ENCODE results near the gene MYBL2. TPM values are rescaled to one million over a fixed set of nuclear protein-coding genes. Genes with fewer than 3 reads are reported as not detected.

The MYBL2 gene
- total RNA-seq, 3 donors from 2014 or later (not counting 1 experiment from before 2014, with no cell fraction given), result 1.6 to 2.4 (median 1.7) TPM

DNA sequence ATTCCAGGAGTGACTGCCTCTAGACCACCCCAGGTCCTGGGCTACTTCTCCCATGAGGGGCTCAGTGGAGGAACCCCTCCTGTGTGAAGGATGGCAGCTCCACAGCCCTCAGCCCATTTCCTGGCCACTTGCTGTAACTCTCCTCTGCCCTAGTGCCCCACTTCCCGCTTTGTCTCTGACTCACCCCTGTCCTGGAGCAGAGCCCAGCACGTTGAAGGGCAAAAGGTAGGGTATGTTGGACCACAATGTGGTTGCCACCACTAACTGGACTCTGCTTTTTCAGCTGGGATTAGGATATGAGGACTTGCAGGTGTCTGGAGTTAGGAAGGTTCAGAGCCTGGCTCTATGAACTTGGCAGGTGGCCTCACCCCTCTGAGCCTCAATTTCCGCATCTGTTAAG lies 2.4 kb downstream of the MYBL2 start:
- Mint-ChIP-seq H3K27ac (no peak overlapping the region), H3K36me3 (no peaks in the 10 kb centered on the region), H3K9me3 (no peaks in the 10 kb centered on the region), H3K4me1 (no peaks in the 10 kb centered on the region), H3K4me3 (no peak overlapping the region), H3K27me3 (ENCODE audit: low read depth in 2 of 2) (peaks cover 4 to 7% of the 10 kb centered on the region in 2 donors)
- TF ChIP-seq, protein P1, sequence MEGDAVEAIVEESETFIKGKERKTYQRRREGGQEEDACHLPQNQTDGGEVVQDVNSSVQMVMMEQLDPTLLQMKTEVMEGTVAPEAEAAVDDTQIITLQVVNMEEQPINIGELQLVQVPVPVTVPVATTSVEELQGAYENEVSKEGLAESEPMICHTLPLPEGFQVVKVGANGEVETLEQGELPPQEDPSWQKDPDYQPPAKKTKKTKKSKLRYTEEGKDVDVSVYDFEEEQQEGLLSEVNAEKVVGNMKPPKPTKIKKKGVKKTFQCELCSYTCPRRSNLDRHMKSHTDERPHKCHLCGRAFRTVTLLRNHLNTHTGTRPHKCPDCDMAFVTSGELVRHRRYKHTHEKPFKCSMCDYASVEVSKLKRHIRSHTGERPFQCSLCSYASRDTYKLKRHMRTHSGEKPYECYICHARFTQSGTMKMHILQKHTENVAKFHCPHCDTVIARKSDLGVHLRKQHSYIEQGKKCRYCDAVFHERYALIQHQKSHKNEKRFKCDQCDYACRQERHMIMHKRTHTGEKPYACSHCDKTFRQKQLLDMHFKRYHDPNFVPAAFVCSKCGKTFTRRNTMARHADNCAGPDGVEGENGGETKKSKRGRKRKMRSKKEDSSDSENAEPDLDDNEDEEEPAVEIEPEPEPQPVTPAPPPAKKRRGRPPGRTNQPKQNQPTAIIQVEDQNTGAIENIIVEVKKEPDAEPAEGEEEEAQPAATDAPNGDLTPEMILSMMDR (IDR thresholded peaks at IDR 0.05), result no peak
- WGBS (ENCODE audit: insufficient coverage), result 85% methylated on average over 3 of the region's 3 CpGs
- H3K27me3 ChIP-seq (ENCODE audit: control insufficient read depth, insufficient read depth, low read length), result peaks cover 8% of the 10 kb centered on the region
- no peak overlapping the region for H3K27ac ChIP-seq (ENCODE audit: low read length)
- no peaks in the 10 kb centered on the region for H3K9me3 ChIP-seq (ENCODE audit: control insufficient read depth, insufficient read depth, low read length)
- no peak overlapping the region for H3K4me3 ChIP-seq (ENCODE audit: low read length)
- no peak for ATAC-seq
- peaks cover 15% of the 10 kb centered on the region for H3K4me1 ChIP-seq (ENCODE audit: control insufficient read depth, insufficient read depth, low read length)
- intact Hi-C loops (cut with micrococcal nuclease), result no loop called here
- DNase-seq, result no peak
- no peaks in the 10 kb centered on the region for H3K36me3 ChIP-seq (ENCODE audit: control insufficient read depth, insufficient read depth, low read length)

DNA sequence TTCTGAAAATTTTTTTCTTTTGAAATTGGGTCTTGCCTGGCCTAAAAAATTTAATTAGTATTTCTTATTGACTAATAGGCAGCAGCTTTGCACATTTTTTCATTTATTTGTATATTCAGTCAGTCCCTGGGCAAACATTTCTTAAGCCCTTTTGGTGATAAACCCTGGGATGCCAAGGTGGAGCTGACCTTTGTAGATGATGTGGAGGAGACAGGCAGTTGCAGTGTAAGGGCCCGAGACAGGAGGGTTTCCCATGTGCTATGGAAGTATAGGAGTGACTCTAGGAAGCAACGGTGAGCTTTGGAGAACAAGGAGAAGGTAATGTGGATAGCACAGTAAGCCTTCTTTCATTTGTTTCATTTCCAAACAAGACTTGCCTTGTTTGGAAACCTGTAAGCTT lies 3.5 kb downstream of the MYBL2 start:
- ATAC-seq, result no peak
- H3K9me3 ChIP-seq (ENCODE audit: control insufficient read depth, insufficient read depth, low read length), result no peaks in the 10 kb centered on the region
- Mint-ChIP-seq H3K27me3 (ENCODE audit: low read depth in 2 of 2) (peaks cover 4 to 5% of the 10 kb centered on the region in 2 donors), H3K4me1 (no peaks in the 10 kb centered on the region), H3K4me3 (no peak overlapping the region), H3K36me3 (no peaks in the 10 kb centered on the region), H3K9me3 (no peaks in the 10 kb centered on the region), H3K27ac (no peak overlapping the region)
- peaks cover 15% of the 10 kb centered on the region for H3K4me1 ChIP-seq (ENCODE audit: control insufficient read depth, insufficient read depth, low read length)
- TF ChIP-seq, protein P1 (IDR thresholded peaks at IDR 0.05), result no peak
- no peak overlapping the region for H3K27ac ChIP-seq (ENCODE audit: low read length)
- intact Hi-C loops (cut with micrococcal nuclease), result no loop called here
- 98% methylated on average over 2 of the region's 2 CpGs for WGBS (ENCODE audit: insufficient coverage)
- H3K4me3 ChIP-seq (ENCODE audit: low read length), result no peak overlapping the region
- no peaks in the 10 kb centered on the region for H3K36me3 ChIP-seq (ENCODE audit: control insufficient read depth, insufficient read depth, low read length)
- H3K27me3 ChIP-seq (ENCODE audit: control insufficient read depth, insufficient read depth, low read length), result peaks cover 8% of the 10 kb centered on the region
- no peak for DNase-seq

DNA sequence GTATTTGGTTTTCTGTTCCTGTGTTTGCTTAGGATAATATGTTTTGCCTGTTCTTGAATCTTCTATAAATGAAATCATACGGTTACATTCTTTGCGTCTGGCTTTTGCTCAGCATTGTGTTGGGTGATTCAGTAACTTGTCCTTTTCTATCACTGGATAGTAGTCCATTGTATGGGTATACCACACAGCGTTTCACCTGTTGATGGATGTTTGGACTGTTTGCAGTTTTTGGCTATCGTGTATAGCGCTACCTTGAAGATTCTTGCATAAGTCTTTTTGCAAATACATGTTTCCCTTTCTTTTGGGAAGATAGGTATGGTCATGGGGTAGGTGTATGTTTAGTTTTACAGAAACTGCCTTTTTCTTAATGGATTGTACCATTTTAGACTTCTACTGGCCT lies 9.5 kb downstream of the MYBL2 start:
- Mint-ChIP-seq H3K36me3 (no peaks in the 10 kb centered on the region), H3K9me3 (no peaks in the 10 kb centered on the region), H3K4me1 (no peaks in the 10 kb centered on the region), H3K27ac (no peak overlapping the region), H3K27me3 (ENCODE audit: low read depth in 2 of 2) (no peaks in the 10 kb centered on the region), H3K4me3 (no peak overlapping the region)
- WGBS (ENCODE audit: insufficient coverage), result 98% methylated on average over 5 of the region's 5 CpGs
- Histone ChIP-seq H3K36me3 (ENCODE audit: control insufficient read depth, insufficient read depth, low read length) (no peaks in the 10 kb centered on the region), H3K9me3 (ENCODE audit: control insufficient read depth, insufficient read depth, low read length) (no peaks in the 10 kb centered on the region), H3K27ac (ENCODE audit: low read length) (no peak overlapping the region), H3K4me3 (ENCODE audit: low read length) (no peak overlapping the region), H3K4me1 (ENCODE audit: control insufficient read depth, insufficient read depth, low read length) (peaks cover 4% of the 10 kb centered on the region), H3K27me3 (ENCODE audit: control insufficient read depth, insufficient read depth, low read length) (no peaks in the 10 kb centered on the region)
- DNase-seq (no peak), ATAC-seq (no peak)
- intact Hi-C loops (cut with micrococcal nuclease), result no loop called here
- TF ChIP-seq, protein P1 (IDR thresholded peaks at IDR 0.05), result no peak

DNA sequence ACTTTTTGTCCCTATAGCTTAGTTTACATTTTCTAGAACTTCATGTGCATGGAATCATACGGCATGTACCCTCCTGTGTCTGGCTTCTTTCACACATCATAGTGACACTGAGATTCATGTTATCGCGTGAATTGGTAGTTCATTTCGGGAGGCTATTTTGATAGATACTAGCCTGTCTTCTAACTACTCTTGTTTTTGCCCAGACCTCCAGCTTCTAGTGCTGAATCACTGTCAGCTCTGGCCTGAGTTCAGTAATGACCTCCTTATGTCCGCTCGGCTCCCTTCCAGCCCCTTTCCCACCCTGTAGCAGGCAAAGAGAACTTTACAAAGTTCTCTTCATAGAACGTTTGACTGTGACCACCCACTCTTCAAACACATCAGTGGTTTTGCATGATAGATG lies 14.1 kb downstream of the MYBL2 start:
- Histone ChIP-seq H3K4me1 (ENCODE audit: control insufficient read depth, insufficient read depth, low read length) (peaks cover 18% of the 10 kb centered on the region), H3K9me3 (ENCODE audit: control insufficient read depth, insufficient read depth, low read length) (no peaks in the 10 kb centered on the region), H3K27ac (ENCODE audit: low read length) (peak overlapping the region; percentile 84), H3K27me3 (ENCODE audit: control insufficient read depth, insufficient read depth, low read length) (no peaks in the 10 kb centered on the region), H3K36me3 (ENCODE audit: control insufficient read depth, insufficient read depth, low read length) (no peaks in the 10 kb centered on the region), H3K4me3 (ENCODE audit: low read length) (no peak overlapping the region)
- no peaks in the 10 kb centered on the region for H3K36me3 Mint-ChIP-seq
- no peak overlapping the region for H3K4me3 Mint-ChIP-seq
- no peaks in the 10 kb centered on the region for H3K9me3 Mint-ChIP-seq
- TF ChIP-seq, protein P1 (IDR thresholded peaks at IDR 0.05), result no peak
- H3K27me3 Mint-ChIP-seq (ENCODE audit: low read depth in 2 of 2), result no peaks in the 10 kb centered on the region
- intact Hi-C loops (cut with micrococcal nuclease), result no loop called here
- ATAC-seq (no peak), DNase-seq (no peak)
- no peaks in the 10 kb centered on the region for H3K4me1 Mint-ChIP-seq
- WGBS (ENCODE audit: insufficient coverage), result 86% methylated on average over 7 of the region's 7 CpGs
- no peak overlapping the region for H3K27ac Mint-ChIP-seq
